ENCODE results near the gene KCNK15. TPM values are rescaled to one million over a fixed set of nuclear protein-coding genes. Genes with fewer than 3 reads are reported as not detected.

The KCNK15 gene
- polyA plus RNA-seq, 3 donors = 0.03 TPM; not detected in 2

DNA sequence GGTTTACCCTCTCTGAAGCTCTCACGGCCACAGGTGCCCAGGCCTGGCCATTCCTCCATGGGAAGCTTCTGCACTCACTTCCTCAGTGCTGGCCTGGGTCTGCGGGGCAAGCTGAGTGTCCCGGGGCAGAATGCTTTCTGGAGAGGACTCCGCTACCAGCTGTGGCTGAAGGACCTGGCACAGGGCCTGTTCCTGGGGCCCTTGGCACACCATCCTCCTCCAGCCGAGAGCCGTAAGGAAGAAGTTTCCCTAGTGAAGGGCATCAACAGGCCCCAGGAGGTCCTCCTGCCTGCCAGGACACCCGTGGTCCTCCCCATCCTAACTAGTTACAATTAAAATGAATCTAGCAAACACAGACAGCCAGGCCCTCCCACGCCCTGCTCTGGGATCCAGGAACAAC is 14.0 kb upstream of the KCNK15 start:
- Histone ChIP-seq H3K36me3 (replicated peaks in 1 of 2; ENCODE audit: control insufficient read depth in 1 of 2, insufficient read depth in 2 of 2, low read length in 2 of 2) (no peaks in the 10 kb centered on the region), H3K4me3 (replicated peaks in 1 of 3; ENCODE audit: low read depth in 2 of 3, low read length in 3 of 3) (no peak overlapping the region), H4K20me1 (ENCODE audit: insufficient read depth, low read length) (no peaks in the 10 kb centered on the region), H2AFZ (ENCODE audit: insufficient read depth, low read depth, low read length, poor library complexity, severe bottlenecking) (peak overlapping the region; percentile 26), H3K9ac (ENCODE audit: insufficient read depth, low read length, poor library complexity, severe bottlenecking) (no peak overlapping the region), H3K27ac (ENCODE audit: low read depth in 1 of 2, low read length in 2 of 2) (no peak overlapping the region), H3K4me1 (ENCODE audit: control insufficient read depth in 1 of 2, insufficient read depth in 2 of 2, low read length in 2 of 2) (peaks cover 6 to 7% of the 10 kb centered on the region in 2 donors), H3K79me2 (ENCODE audit: insufficient read depth, low read length) (no peaks in the 10 kb centered on the region), H3K9me3 (replicated peaks in 1 of 2; ENCODE audit: control insufficient read depth in 1 of 2, insufficient read depth in 1 of 2, low read length in 2 of 2) (no peaks in the 10 kb centered on the region), H3K27me3 (ENCODE audit: control insufficient read depth in 2 of 2, insufficient read depth in 2 of 2, low read length in 2 of 2) (no peaks in the 10 kb centered on the region), H3K4me2 (replicated peaks; ENCODE audit: extremely low read depth, low read length, poor library complexity, severe bottlenecking) (no peak overlapping the region)
- WGBS (ENCODE audit: insufficient coverage) = 91% methylated on average over 7 of the region's 8 CpGs
- Mint-ChIP-seq H3K9me3 (peaks cover 0 to 6% (median 4%) of the 10 kb centered on the region in 7 donors), H3K27me3 (ENCODE audit: low read depth in 3 of 3) (peaks cover 0 to 6% (median 2%) of the 10 kb centered on the region in 3 donors), H3K36me3 (no peaks in the 10 kb centered on the region), H3K4me3 (no peak overlapping the region), H3K4me1 (peaks cover 13% of the 10 kb centered on the region), H3K27ac (no peak overlapping the region)
- intact Hi-C loops (cut with micrococcal nuclease) = loop anchor here (5.0 to 10.0 kb wide), 2 partner anchors 44 to 517 kb away; partner anchors contain the start of gene OSER1 (in 2 of the 2)
- TF ChIP-seq, protein P1, sequence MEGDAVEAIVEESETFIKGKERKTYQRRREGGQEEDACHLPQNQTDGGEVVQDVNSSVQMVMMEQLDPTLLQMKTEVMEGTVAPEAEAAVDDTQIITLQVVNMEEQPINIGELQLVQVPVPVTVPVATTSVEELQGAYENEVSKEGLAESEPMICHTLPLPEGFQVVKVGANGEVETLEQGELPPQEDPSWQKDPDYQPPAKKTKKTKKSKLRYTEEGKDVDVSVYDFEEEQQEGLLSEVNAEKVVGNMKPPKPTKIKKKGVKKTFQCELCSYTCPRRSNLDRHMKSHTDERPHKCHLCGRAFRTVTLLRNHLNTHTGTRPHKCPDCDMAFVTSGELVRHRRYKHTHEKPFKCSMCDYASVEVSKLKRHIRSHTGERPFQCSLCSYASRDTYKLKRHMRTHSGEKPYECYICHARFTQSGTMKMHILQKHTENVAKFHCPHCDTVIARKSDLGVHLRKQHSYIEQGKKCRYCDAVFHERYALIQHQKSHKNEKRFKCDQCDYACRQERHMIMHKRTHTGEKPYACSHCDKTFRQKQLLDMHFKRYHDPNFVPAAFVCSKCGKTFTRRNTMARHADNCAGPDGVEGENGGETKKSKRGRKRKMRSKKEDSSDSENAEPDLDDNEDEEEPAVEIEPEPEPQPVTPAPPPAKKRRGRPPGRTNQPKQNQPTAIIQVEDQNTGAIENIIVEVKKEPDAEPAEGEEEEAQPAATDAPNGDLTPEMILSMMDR (IDR thresholded peaks at IDR 0.05) = no peak
- DNase-seq = no peak

DNA sequence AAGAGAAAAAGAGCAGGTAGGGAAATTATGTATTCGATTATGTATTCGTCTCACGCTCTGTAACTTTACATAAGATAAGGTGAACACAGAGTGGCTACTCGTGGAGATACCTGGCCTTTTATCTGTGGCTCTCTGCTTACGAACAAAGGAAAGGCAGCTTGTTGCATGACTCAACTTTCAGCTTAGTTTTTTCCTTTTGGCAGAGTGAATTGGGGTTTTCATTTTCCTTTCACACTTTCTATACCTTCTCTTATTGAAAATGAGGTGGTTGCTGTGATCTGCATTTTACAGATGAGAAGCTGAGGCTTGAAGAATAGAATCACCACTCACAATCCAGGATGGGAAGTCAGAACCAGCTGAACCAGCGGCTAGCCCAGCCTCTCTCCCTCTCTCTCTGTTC is 13.3 kb upstream of the KCNK15 start:
- no peaks in the 10 kb centered on the region for H3K79me2 ChIP-seq (ENCODE audit: insufficient read depth, low read length)
- Mint-ChIP-seq H3K9me3 (peaks cover 4 to 11% (median 8%) of the 10 kb centered on the region in 7 donors), H3K4me1 (peaks cover 15% of the 10 kb centered on the region), H3K27me3 (ENCODE audit: low read depth in 3 of 3) (peaks cover 0 to 6% (median 2%) of the 10 kb centered on the region in 3 donors), H3K4me3 (no peak overlapping the region), H3K36me3 (no peaks in the 10 kb centered on the region), H3K27ac (no peak overlapping the region)
- no peaks in the 10 kb centered on the region for H3K36me3 ChIP-seq (replicated peaks in 1 of 2; ENCODE audit: control insufficient read depth in 1 of 2, insufficient read depth in 2 of 2, low read length in 2 of 2)
- WGBS (ENCODE audit: insufficient coverage) = 67% methylated on average over 4 of the region's 6 CpGs
- no peak overlapping the region for H3K4me3 ChIP-seq (replicated peaks in 1 of 3; ENCODE audit: low read depth in 2 of 3, low read length in 3 of 3)
- no peak for DNase-seq
- intact Hi-C loops (cut with micrococcal nuclease) = loop anchor here (5.0 to 10.0 kb wide), 2 partner anchors 45 to 518 kb away; partner anchors contain the start of gene OSER1 (in 2 of the 2)
- no peaks in the 10 kb centered on the region for H3K27me3 ChIP-seq (ENCODE audit: control insufficient read depth in 2 of 2, insufficient read depth in 2 of 2, low read length in 2 of 2)
- H3K27ac ChIP-seq (ENCODE audit: low read depth in 1 of 2, low read length in 2 of 2) = no peak overlapping the region
- H3K9ac ChIP-seq (ENCODE audit: insufficient read depth, low read length, poor library complexity, severe bottlenecking) = no peak overlapping the region
- no peaks in the 10 kb centered on the region for H4K20me1 ChIP-seq (ENCODE audit: insufficient read depth, low read length)
- peaks cover 6 to 7% of the 10 kb centered on the region in 2 donors for H3K4me1 ChIP-seq (ENCODE audit: control insufficient read depth in 1 of 2, insufficient read depth in 2 of 2, low read length in 2 of 2)
- H2AFZ ChIP-seq (ENCODE audit: insufficient read depth, low read depth, low read length, poor library complexity, severe bottlenecking) = no peak overlapping the region
- no peaks in the 10 kb centered on the region for H3K9me3 ChIP-seq (replicated peaks in 1 of 2; ENCODE audit: control insufficient read depth in 1 of 2, insufficient read depth in 1 of 2, low read length in 2 of 2)
- TF ChIP-seq, protein P1 (IDR thresholded peaks at IDR 0.05) = no peak
- H3K4me2 ChIP-seq (replicated peaks; ENCODE audit: extremely low read depth, low read length, poor library complexity, severe bottlenecking) = no peak overlapping the region
